Measurements from ENCODE around the gene PPP2R5C. TPM values are rescaled to one million over a fixed set of nuclear protein-coding genes. Genes with fewer than 3 reads are reported as not detected.

Gene PPP2R5C
- total and polyA plus RNA-seq, 9 of the 15 experiments (the other 6 are each of a cell fraction or from before 2014, with no cell fraction given): 284 to 617 (median 395) TPM

DNA sequence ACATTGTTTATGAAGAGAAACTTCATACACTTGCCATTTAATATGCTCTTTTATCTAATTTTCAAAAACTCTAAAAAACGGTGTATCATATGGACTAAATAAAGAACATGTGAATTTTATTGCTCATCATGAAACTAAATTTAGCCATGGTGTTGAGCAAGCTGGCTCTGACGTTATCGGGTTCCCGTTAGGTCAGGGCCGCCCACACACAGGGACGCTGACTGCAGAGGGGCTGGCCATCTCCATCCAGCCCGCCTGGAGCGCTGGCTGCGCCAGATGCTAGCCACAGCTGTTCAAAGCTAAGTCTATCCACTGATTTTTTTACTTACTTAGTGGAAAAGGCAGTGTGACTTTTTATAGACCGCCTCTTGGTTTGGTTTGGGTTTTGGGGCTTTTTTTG is 166.3 kb downstream of the PPP2R5C start (continued):
- TF ChIP-seq, protein P1, sequence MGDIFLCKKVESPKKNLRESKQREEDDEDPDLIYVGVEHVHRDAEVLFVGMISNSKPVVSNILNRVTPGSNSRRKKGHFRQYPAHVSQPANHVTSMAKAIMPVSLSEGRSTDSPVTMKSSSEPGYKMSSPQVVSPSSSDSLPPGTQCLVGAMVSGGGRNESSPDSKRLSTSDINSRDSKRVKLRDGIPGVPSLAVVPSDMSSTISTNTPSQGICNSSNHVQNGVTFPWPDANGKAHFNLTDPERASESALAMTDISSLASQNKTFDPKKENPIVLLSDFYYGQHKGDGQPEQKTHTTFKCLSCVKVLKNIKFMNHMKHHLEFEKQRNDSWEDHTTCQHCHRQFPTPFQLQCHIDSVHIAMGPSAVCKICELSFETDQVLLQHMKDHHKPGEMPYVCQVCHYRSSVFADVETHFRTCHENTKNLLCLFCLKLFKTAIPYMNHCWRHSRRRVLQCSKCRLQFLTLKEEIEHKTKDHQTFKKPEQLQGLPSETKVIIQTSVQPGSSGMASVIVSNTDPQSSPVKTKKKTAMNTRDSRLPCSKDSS (IDR thresholded peaks at IDR 0.05; ENCODE audit: low read depth, partially characterized antibody): no peak
- TF ChIP-seq, protein P2, sequence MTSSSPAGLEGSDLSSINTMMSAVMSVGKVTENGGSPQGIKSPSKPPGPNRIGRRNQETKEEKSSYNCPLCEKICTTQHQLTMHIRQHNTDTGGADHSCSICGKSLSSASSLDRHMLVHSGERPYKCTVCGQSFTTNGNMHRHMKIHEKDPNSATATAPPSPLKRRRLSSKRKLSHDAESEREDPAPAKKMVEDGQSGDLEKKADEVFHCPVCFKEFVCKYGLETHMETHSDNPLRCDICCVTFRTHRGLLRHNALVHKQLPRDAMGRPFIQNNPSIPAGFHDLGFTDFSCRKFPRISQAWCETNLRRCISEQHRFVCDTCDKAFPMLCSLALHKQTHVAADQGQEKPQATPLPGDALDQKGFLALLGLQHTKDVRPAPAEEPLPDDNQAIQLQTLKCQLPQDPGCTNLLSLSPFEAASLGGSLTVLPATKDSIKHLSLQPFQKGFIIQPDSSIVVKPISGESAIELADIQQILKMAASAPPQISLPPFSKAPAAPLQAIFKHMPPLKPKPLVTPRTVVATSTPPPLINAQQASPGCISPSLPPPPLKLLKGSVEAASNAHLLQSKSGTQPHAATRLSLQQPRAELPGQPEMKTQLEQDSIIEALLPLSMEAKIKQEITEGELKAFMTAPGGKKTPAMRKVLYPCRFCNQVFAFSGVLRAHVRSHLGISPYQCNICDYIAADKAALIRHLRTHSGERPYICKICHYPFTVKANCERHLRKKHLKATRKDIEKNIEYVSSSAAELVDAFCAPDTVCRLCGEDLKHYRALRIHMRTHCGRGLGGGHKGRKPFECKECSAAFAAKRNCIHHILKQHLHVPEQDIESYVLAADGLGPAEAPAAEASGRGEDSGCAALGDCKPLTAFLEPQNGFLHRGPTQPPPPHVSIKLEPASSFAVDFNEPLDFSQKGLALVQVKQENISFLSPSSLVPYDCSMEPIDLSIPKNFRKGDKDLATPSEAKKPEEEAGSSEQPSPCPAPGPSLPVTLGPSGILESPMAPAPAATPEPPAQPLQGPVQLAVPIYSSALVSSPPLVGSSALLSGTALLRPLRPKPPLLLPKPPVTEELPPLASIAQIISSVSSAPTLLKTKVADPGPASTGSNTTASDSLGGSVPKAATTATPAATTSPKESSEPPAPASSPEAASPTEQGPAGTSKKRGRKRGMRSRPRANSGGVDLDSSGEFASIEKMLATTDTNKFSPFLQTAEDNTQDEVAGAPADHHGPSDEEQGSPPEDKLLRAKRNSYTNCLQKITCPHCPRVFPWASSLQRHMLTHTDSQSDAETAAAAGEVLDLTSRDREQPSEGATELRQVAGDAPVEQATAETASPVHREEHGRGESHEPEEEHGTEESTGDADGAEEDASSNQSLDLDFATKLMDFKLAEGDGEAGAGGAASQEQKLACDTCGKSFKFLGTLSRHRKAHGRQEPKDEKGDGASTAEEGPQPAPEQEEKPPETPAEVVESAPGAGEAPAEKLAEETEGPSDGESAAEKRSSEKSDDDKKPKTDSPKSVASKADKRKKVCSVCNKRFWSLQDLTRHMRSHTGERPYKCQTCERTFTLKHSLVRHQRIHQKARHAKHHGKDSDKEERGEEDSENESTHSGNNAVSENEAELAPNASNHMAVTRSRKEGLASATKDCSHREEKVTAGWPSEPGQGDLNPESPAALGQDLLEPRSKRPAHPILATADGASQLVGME (CRISPR knock-in tag; IDR thresholded peaks at IDR 0.05): no peak
- no peak for TF ChIP-seq STAG1 (CRISPR knock-in tag; IDR thresholded peaks at IDR 0.05; ENCODE audit: borderline replicate concordance)
- no peak for TF ChIP-seq XRCC4 (IDR thresholded peaks at IDR 0.05; ENCODE audit: extremely low read depth, insufficient read depth, insufficient read length)
- no peak for TF ChIP-seq SMAD3 (CRISPR knock-in tag; conservative IDR thresholded peaks at IDR 0.05)
- TF ChIP-seq CCNT2 (IDR thresholded peaks at IDR 0.05; ENCODE audit: borderline replicate concordance, extremely low read depth, insufficient read length, low read depth, low read length): no peak
- no peak for TF ChIP-seq ZNF124 (CRISPR knock-in tag; IDR thresholded peaks at IDR 0.05)
- peak; percentile 95 for TF ChIP-seq CEBPB (tag; IDR thresholded peaks at IDR 0.05)
- peak; percentile 72 for TF ChIP-seq EP300 (IDR thresholded peaks at IDR 0.05; ENCODE audit: low read length)
- TF ChIP-seq HMG20B (CRISPR knock-in tag; IDR thresholded peaks at IDR 0.05): no peak
- TF ChIP-seq TAF1 (IDR thresholded peaks at IDR 0.05; ENCODE audit: control insufficient read depth, extremely low read depth, insufficient read depth, low read length, severe bottlenecking): no peak
- no peak for TF ChIP-seq ZNF146 (CRISPR knock-in tag; IDR thresholded peaks at IDR 0.05; ENCODE audit: unreplicated experiment)
- no peak for TF ChIP-seq MCM5 (IDR thresholded peaks at IDR 0.05; ENCODE audit: low read depth)
- no peak for TF ChIP-seq MECOM (CRISPR knock-in tag; IDR thresholded peaks at IDR 0.05)
- no peak for TF ChIP-seq ZNF140 (CRISPR knock-in tag; IDR thresholded peaks at IDR 0.05)
- TF ChIP-seq, protein P3, sequence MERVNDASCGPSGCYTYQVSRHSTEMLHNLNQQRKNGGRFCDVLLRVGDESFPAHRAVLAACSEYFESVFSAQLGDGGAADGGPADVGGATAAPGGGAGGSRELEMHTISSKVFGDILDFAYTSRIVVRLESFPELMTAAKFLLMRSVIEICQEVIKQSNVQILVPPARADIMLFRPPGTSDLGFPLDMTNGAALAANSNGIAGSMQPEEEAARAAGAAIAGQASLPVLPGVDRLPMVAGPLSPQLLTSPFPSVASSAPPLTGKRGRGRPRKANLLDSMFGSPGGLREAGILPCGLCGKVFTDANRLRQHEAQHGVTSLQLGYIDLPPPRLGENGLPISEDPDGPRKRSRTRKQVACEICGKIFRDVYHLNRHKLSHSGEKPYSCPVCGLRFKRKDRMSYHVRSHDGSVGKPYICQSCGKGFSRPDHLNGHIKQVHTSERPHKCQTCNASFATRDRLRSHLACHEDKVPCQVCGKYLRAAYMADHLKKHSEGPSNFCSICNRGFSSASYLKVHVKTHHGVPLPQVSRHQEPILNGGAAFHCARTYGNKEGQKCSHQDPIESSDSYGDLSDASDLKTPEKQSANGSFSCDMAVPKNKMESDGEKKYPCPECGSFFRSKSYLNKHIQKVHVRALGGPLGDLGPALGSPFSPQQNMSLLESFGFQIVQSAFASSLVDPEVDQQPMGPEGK (CRISPR knock-in tag; IDR thresholded peaks at IDR 0.05; ENCODE audit: borderline replicate concordance): no peak
- TF ChIP-seq, protein P4, sequence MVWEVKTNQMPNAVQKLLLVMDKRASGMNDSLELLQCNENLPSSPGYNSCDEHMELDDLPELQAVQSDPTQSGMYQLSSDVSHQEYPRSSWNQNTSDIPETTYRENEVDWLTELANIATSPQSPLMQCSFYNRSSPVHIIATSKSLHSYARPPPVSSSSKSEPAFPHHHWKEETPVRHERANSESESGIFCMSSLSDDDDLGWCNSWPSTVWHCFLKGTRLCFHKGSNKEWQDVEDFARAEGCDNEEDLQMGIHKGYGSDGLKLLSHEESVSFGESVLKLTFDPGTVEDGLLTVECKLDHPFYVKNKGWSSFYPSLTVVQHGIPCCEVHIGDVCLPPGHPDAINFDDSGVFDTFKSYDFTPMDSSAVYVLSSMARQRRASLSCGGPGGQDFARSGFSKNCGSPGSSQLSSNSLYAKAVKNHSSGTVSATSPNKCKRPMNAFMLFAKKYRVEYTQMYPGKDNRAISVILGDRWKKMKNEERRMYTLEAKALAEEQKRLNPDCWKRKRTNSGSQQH (CRISPR knock-in tag; IDR thresholded peaks at IDR 0.05): no peak
- TF ChIP-seq ILF3 (IDR thresholded peaks at IDR 0.05; ENCODE audit: borderline replicate concordance): no peak
- no peak for TF ChIP-seq GTF2F1 (IDR thresholded peaks at IDR 0.05; ENCODE audit: low read depth, low read length)
